CD4-positive, alpha-beta memory T cell (primary cell): Measurements from ENCODE around the gene RYR3. TPM values are rescaled to one million over a fixed set of nuclear protein-coding genes. Genes with fewer than 3 reads are reported as not detected.

Experiments used
- CTCF ChIA-PET: fragments of 350-600 bp; sonication (Branson Sonifier 250); formaldehyde crosslinking; loops from one replicate; lab custom pipeline; 2021; ENCODE audit warnings: inconsistent platforms; ENCODE audit not compliant: partially characterized antibody; lab: Charles Lee
- POLR2A ChIA-PET: fragments of 350-600 bp; sonication (Branson Sonifier 250); formaldehyde crosslinking; loops from one replicate; lab custom pipeline; 2021; ENCODE audit not compliant: partially characterized antibody; lab: Charles Lee
- DNase-seq, 5 donors: peaks; one replicate each; pipeline versions ENCODE4 v3.0.0 to v3.0.0-alpha.2; 2020 to 2022; ENCODE audit warnings: mixed read lengths in 1 of 5
- H3K27ac ChIP-seq: one replicate; pipeline ENCODE4 v1.7.0; 2013; ENCODE audit warnings: low read depth, low read length
- H3K27me3 ChIP-seq: 2 replicates; pipeline ENCODE4 v1.7.0; 2013; ENCODE audit warnings: mild to moderate bottlenecking, low read length, moderate library complexity; ENCODE audit not compliant: insufficient read depth
- H3K36me3 ChIP-seq: 2 replicates; pipeline ENCODE4 v1.7.0; 2013; ENCODE audit warnings: mild to moderate bottlenecking, low read length, moderate library complexity; ENCODE audit not compliant: insufficient read depth
- H3K4me1 ChIP-seq: 2 replicates; pipeline ENCODE4 v1.7.0; 2013; ENCODE audit warnings: mild to moderate bottlenecking, low read length, moderate library complexity; ENCODE audit not compliant: insufficient read depth
- H3K4me3 ChIP-seq, 2 donors: one replicate each; pipeline ENCODE4 v1.7.0; 2013; ENCODE audit warnings: low read length in 2 of 2, mild to moderate bottlenecking in 1 of 2
- H3K9me3 ChIP-seq, 2 donors: one replicate each; pipeline ENCODE4 v1.7.0; 2013; ENCODE audit warnings: low read length in 2 of 2, control low read depth in 1 of 2; ENCODE audit not compliant: control insufficient read depth in 1 of 2
- H3K27ac Mint-ChIP-seq, 7 donors: one replicate each; pipeline ENCODE4 v1.8.0; 2020 to 2021; ENCODE audit warnings: mixed read lengths in 7 of 7, mild to moderate bottlenecking in 6 of 7, inconsistent platforms in 3 of 7, moderate library complexity in 3 of 7
- H3K27me3 Mint-ChIP-seq, 2 donors: one replicate each; pipeline ENCODE4 v1.8.0; 2020 to 2021; ENCODE audit warnings: mixed read lengths in 2 of 2
- H3K36me3 Mint-ChIP-seq, 2 donors: one replicate each; pipeline ENCODE4 v1.8.0; 2020 to 2021; ENCODE audit warnings: mixed read lengths in 2 of 2, inconsistent platforms in 1 of 2, mild to moderate bottlenecking in 1 of 2
- H3K4me1 Mint-ChIP-seq, 4 donors: one replicate each; pipeline ENCODE4 v1.8.0; 2020 to 2021; ENCODE audit warnings: mixed read lengths in 4 of 4, mild to moderate bottlenecking in 1 of 4
- H3K4me3 Mint-ChIP-seq, 8 donors: one replicate each; pipeline ENCODE4 v1.8.0; 2020 to 2021; ENCODE audit warnings: mixed read lengths in 8 of 8, mild to moderate bottlenecking in 7 of 8, moderate library complexity in 6 of 8, inconsistent platforms in 3 of 8
- H3K9me3 Mint-ChIP-seq, 8 donors: one replicate each; pipeline ENCODE4 v1.8.0; 2020 to 2021; ENCODE audit warnings: mixed read lengths in 8 of 8, mild to moderate bottlenecking in 5 of 8, inconsistent platforms in 3 of 8, moderate library complexity in 1 of 8
- intact Hi-C: fragments of 100-400 bp; cut with micrococcal nuclease; formaldehyde crosslinking; loops from one replicate; pipeline ENCODE4 v1.15.1; 2023
- polyA plus RNA-seq, 2 donors: library from polyadenylated mRNA; unstranded; fragments of 300-500 nt; fragmentation: Illumina TruSeq; gene quantifications; one replicate each; pipeline ENCODE4 v1.2.3, GENCODE V29; 2021
- total RNA-seq, 2 experiments: library from RNA; stranded (reverse); gene quantifications; one replicate each; pipeline ENCODE4 v1.2.3, GENCODE V29; 2021

Gene RYR3
- total and polyA plus RNA-seq, 4 experiments from 2014 or later = 0.11 TPM; not detected in 3

GRCh38 chr15:33445984-33446383 lies 135.2 kb downstream of the RYR3 start:
- Histone ChIP-seq H3K4me1 (no peaks in the 10 kb centered on the region), H3K36me3 (no peaks in the 10 kb centered on the region), H3K9me3 (no peaks in the 10 kb centered on the region), H3K27me3 (no peaks in the 10 kb centered on the region), H3K4me3 (no peak overlapping the region), H3K27ac (no peak overlapping the region)
- CTCF ChIA-PET = no interaction called here
- Mint-ChIP-seq H3K4me1 (no peaks in the 10 kb centered on the region), H3K36me3 (no peaks in the 10 kb centered on the region), H3K4me3 (no peak overlapping the region), H3K9me3 (peaks cover 0 to 1% (median 0%) of the 10 kb centered on the region in 8 donors), H3K27me3 (peaks cover 0 to 4% of the 10 kb centered on the region in 2 donors), H3K27ac (no peak overlapping the region)
- no peak for DNase-seq
- intact Hi-C loops = no loop called here
- POLR2A ChIA-PET = no interaction called here

GRCh38 chr15:33448151-33448550 lies 137.4 kb downstream of the RYR3 start:
- Histone ChIP-seq H3K4me3 (no peak overlapping the region), H3K36me3 (no peaks in the 10 kb centered on the region), H3K4me1 (no peaks in the 10 kb centered on the region), H3K27ac (no peak overlapping the region), H3K27me3 (no peaks in the 10 kb centered on the region), H3K9me3 (no peaks in the 10 kb centered on the region)
- POLR2A ChIA-PET = no interaction called here
- Mint-ChIP-seq H3K9me3 (peaks cover 0 to 1% (median 0%) of the 10 kb centered on the region in 8 donors), H3K27me3 (peaks cover 0 to 2% of the 10 kb centered on the region in 2 donors), H3K36me3 (no peaks in the 10 kb centered on the region), H3K4me3 (no peak overlapping the region), H3K27ac (no peak overlapping the region), H3K4me1 (no peaks in the 10 kb centered on the region)
- intact Hi-C loops = no loop called here
- CTCF ChIA-PET = no interaction called here
- no peak for DNase-seq

DNA sequence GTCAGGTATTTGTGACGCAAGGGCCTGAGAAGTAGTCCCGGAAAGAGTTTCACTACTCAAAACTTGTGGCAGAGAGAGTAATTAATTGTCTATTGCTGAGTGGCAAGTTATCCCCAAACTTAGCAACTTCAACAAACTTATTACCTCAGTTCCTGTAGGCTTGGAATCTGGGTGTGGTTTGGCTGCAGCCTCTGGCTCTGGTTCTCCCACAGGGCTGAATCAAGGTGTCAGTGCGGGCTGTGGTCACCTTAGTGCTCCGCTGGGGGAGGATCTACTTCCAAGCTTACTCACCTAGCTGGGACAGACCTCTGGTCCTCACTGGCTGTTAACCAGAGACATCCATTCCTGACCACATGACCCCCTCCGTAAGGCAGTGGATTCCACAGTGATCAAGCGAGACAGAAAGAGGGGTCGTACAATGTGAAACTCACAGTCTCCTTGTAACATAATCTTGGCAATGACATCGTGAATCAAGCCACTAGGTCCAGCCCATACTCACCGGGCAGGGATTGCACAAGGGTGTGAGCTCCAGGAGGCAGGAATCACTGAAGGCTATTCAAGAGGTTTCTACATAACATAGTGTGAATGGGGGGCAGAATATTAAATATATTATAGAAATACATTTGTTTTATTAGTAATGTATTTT lies 138.3 kb downstream of the RYR3 start:
- H3K27ac ChIP-seq = no peak overlapping the region
- no peak overlapping the region for H3K4me3 ChIP-seq
- H3K4me1 ChIP-seq = no peaks in the 10 kb centered on the region
- no peaks in the 10 kb centered on the region for H3K36me3 ChIP-seq
- no peaks in the 10 kb centered on the region for H3K27me3 ChIP-seq
- no peaks in the 10 kb centered on the region for H3K36me3 Mint-ChIP-seq
- peaks cover 0 to 1% (median 0%) of the 10 kb centered on the region in 8 donors for H3K9me3 Mint-ChIP-seq
- H3K27ac Mint-ChIP-seq = no peak overlapping the region
- H3K27me3 Mint-ChIP-seq = peaks cover 0 to 2% of the 10 kb centered on the region in 2 donors
- no peak overlapping the region for H3K4me3 Mint-ChIP-seq
- intact Hi-C loops = no loop called here
- H3K9me3 ChIP-seq = no peaks in the 10 kb centered on the region
- ChIA-PET CTCF (no interaction called here), POLR2A (no interaction called here)
- no peaks in the 10 kb centered on the region for H3K4me1 Mint-ChIP-seq
- DNase-seq = no peak

DNA sequence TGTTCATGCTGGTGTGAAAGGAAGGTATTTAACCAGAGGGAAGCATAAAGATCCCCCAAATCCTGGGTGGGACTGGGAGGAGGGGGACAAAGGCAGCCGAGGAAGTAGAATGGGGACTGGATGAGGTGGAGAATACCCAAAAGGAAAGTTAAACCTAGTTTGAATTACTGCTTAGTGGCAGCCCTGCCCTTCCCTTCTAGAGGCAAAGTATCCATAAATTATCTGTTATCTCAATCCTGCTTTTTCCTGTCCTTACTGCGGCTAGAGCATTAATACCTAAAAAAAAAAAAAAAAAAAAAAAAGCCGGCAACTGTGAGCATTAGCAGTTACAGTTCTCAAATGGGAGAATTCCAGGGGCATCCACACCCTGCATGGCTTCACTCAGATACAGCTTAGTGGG lies 139.0 kb downstream of the RYR3 start:
- Histone ChIP-seq H3K4me3 (no peak overlapping the region), H3K36me3 (no peaks in the 10 kb centered on the region), H3K27me3 (no peaks in the 10 kb centered on the region), H3K9me3 (no peaks in the 10 kb centered on the region), H3K27ac (no peak overlapping the region), H3K4me1 (no peaks in the 10 kb centered on the region)
- DNase-seq = no peak
- Mint-ChIP-seq H3K4me3 (no peak overlapping the region), H3K4me1 (no peaks in the 10 kb centered on the region), H3K27ac (no peak overlapping the region), H3K9me3 (peaks cover 0 to 1% (median 0%) of the 10 kb centered on the region in 8 donors), H3K27me3 (peaks cover 0 to 2% of the 10 kb centered on the region in 2 donors), H3K36me3 (no peaks in the 10 kb centered on the region)
- intact Hi-C loops = loop anchor here (10.0 kb wide), 1 partner anchor 55 kb away; no protein-coding TSS in a partner anchor
- CTCF ChIA-PET = no interaction called here
- POLR2A ChIA-PET = interaction anchor here (0.6 kb wide), 1 partner anchor 45 kb away, joined by 3 read pairs; no protein-coding TSS in a partner anchor

GRCh38 chr15:33451385-33451784 lies 140.6 kb downstream of the RYR3 start:
- no peaks in the 10 kb centered on the region for H3K4me1 ChIP-seq
- H3K27me3 Mint-ChIP-seq = peaks cover 0 to 2% of the 10 kb centered on the region in 2 donors
- no peaks in the 10 kb centered on the region for H3K9me3 ChIP-seq
- no peaks in the 10 kb centered on the region for H3K27me3 ChIP-seq
- ChIA-PET POLR2A (no interaction called here), CTCF (no interaction called here)
- peaks cover 0 to 1% (median 0%) of the 10 kb centered on the region in 8 donors for H3K9me3 Mint-ChIP-seq
- no peaks in the 10 kb centered on the region for H3K36me3 Mint-ChIP-seq
- H3K36me3 ChIP-seq = no peaks in the 10 kb centered on the region
- no peaks in the 10 kb centered on the region for H3K4me1 Mint-ChIP-seq
- H3K4me3 Mint-ChIP-seq = no peak overlapping the region
- no peak overlapping the region for H3K27ac ChIP-seq
- DNase-seq = no peak
- no peak overlapping the region for H3K4me3 ChIP-seq
- intact Hi-C loops = loop anchor here (10.0 kb wide), 1 partner anchor 57 kb away; no protein-coding TSS in a partner anchor
- no peak overlapping the region for H3K27ac Mint-ChIP-seq

DNA sequence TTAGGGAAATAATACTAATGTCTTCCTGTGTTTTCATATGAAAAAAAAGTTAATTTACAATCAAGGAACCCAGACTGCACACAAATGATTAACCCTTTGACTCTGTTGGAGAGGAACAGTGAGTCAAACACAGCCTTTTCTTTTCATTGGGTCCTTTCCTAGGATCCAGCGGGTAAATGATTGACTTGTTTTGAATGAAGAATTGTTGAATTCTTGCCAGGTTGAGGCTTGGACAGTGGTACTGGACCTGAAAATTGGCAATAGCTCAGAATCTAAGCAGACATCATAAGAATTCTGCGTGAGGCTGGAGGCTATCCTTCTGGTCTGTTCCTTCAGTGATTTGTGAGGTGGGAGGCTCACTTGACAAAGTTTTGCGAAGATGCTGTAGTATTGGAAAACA lies 143.0 kb downstream of the RYR3 start:
- Histone ChIP-seq H3K9me3 (no peaks in the 10 kb centered on the region), H3K27me3 (no peaks in the 10 kb centered on the region), H3K36me3 (no peaks in the 10 kb centered on the region), H3K4me1 (no peaks in the 10 kb centered on the region), H3K27ac (no peak overlapping the region), H3K4me3 (no peak overlapping the region)
- Mint-ChIP-seq H3K9me3 (peaks cover 0 to 1% (median 0%) of the 10 kb centered on the region in 8 donors), H3K4me1 (no peaks in the 10 kb centered on the region), H3K27ac (no peak overlapping the region), H3K4me3 (no peak overlapping the region), H3K36me3 (no peaks in the 10 kb centered on the region), H3K27me3 (peaks cover 0 to 2% of the 10 kb centered on the region in 2 donors)
- intact Hi-C loops = loop anchor here (10.0 kb wide), 1 partner anchor 59 kb away; no protein-coding TSS in a partner anchor
- no peak for DNase-seq
- POLR2A ChIA-PET = no interaction called here
- CTCF ChIA-PET = no interaction called here

DNA sequence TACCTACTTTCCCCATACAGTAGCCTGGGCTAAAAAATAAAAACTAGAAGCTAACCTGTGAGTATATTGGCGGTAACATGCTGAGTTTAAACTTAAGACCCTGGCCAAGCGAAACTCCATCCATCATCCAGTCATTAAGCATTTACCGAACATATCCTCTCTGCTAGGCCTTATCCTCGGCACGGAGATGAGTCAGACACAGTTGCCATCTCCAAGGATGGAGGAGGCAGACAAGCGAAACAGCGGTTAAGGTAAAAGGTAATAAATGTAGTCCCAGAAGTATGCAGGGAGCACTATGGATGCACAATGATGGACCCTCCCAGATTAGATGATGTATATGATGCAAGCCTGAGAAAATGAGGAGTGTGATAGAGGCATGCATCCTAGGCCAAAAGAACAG lies 143.6 kb downstream of the RYR3 start:
- H3K36me3 Mint-ChIP-seq = no peaks in the 10 kb centered on the region
- peaks cover 0 to 1% (median 0%) of the 10 kb centered on the region in 8 donors for H3K9me3 Mint-ChIP-seq
- no peak overlapping the region for H3K27ac Mint-ChIP-seq
- H3K27ac ChIP-seq = no peak overlapping the region
- H3K4me3 Mint-ChIP-seq = no peak overlapping the region
- H3K4me1 Mint-ChIP-seq = no peaks in the 10 kb centered on the region
- no peak for DNase-seq
- no peaks in the 10 kb centered on the region for H3K9me3 ChIP-seq
- no peak overlapping the region for H3K4me3 ChIP-seq
- ChIA-PET POLR2A (no interaction called here), CTCF (no interaction called here)
- H3K27me3 Mint-ChIP-seq = peaks cover 0 to 2% of the 10 kb centered on the region in 2 donors
- no peaks in the 10 kb centered on the region for H3K4me1 ChIP-seq
- H3K27me3 ChIP-seq = no peaks in the 10 kb centered on the region
- H3K36me3 ChIP-seq = no peaks in the 10 kb centered on the region
- intact Hi-C loops = loop anchor here (10.0 kb wide), 1 partner anchor 60 kb away; no protein-coding TSS in a partner anchor
